Suprapubic skin (tissue), 4 donors: ENCODE results near the gene GIMAP1. TPM values are rescaled to one million over a fixed set of nuclear protein-coding genes. Genes with fewer than 3 reads are reported as not detected.

ENCODE experiments used
- DNase-seq, 2 donors: peaks; one replicate each; pipeline ENCODE4 v3.0.0-alpha.2; 2019; ENCODE audit warnings: low spot score in 2 of 2
- H3K27ac ChIP-seq: fragments of 200-600 bp; sonication (generic); one replicate; pipeline ENCODE4 v1.5.1; 2019
- H3K27me3 ChIP-seq: fragments of 200-600 bp; sonication (generic); one replicate; pipeline ENCODE4 v1.5.1; 2019
- H3K36me3 ChIP-seq: fragments of 200-600 bp; sonication (generic); one replicate; pipeline ENCODE4 v1.5.1; 2019
- H3K4me1 ChIP-seq: fragments of 200-600 bp; sonication (generic); one replicate; pipeline ENCODE4 v1.5.1; 2019
- H3K4me3 ChIP-seq: fragments of 200-600 bp; sonication (generic); one replicate; pipeline ENCODE4 v1.5.1; 2019; ENCODE audit warnings: mild to moderate bottlenecking
- H3K9me3 ChIP-seq: fragments of 200-600 bp; sonication (generic); one replicate; pipeline ENCODE4 v1.5.1; 2019
- CTCF ChIP-seq, 2 donors: fragments of 200-600 bp in 1 of 2; fragments of 450-650 bp in 1 of 2; sonication (generic) in 1 of 2; IDR thresholded peaks; one replicate each; pipeline ENCODE4 v1.5.1; 2016 to 2019; ENCODE audit warnings: antibody characterized with exemption in 2 of 2, mild to moderate bottlenecking in 1 of 2, moderate library complexity in 1 of 2
- EP300 ChIP-seq: sonication (generic); formaldehyde crosslinking; IDR thresholded peaks from one replicate; pipeline ENCODE4 v1.6.1; 2017; ENCODE audit warnings: antibody characterized with exemption
- POLR2A ChIP-seq, 2 donors: fragments of 450-650 bp; IDR thresholded peaks; one replicate each; pipeline ENCODE4 v1.6.1; 2017; ENCODE audit warnings: antibody characterized with exemption in 2 of 2, mild to moderate bottlenecking in 2 of 2, moderate library complexity in 2 of 2
- POLR2AphosphoS5 ChIP-seq, 3 donors: sonication (generic); formaldehyde crosslinking; IDR thresholded peaks; one replicate each; pipeline ENCODE4 v1.6.1; 2017; ENCODE audit warnings: antibody characterized with exemption in 3 of 3
- WGBS: methylation state at CpG from one replicate; pipeline ENCODE4 v1.1.5; 2018; 5-methylcytosine and 5-hydroxymethylcytosine counted together
- total RNA-seq, 4 donors: library from RNA; depleted of rRNA; stranded (reverse); fragments of >200 nt; gene quantifications; one replicate each; pipeline ENCODE4 v1.1.0, GENCODE V29; 2016

GIMAP1 gene
- total RNA-seq, 4 donors from 2014 or later = 0.38 to 3.9 (median 2.2) TPM

- Histone ChIP-seq H3K9me3 (no peaks in the 10 kb centered on the region), H3K4me3 (no peak overlapping the region), H3K27ac (no peak overlapping the region), H3K36me3 (no peaks in the 10 kb centered on the region), H3K27me3 (no peaks in the 10 kb centered on the region), H3K4me1 (peaks cover 5% of the 10 kb centered on the region)
- 89% methylated on average over 5 of the region's 5 CpGs for WGBS
- no peak for DNase-seq
- TF ChIP-seq CTCF (IDR thresholded peaks at IDR 0.05) (no peak), POLR2AphosphoS5 (IDR thresholded peaks at IDR 0.05) (no peak), EP300 (no peak), POLR2A (IDR thresholded peaks at IDR 0.05) (no peak)
These were observed 17.2 kb downstream of the GIMAP1 start for GRCh38 chr7:150733482-150734095.

DNA sequence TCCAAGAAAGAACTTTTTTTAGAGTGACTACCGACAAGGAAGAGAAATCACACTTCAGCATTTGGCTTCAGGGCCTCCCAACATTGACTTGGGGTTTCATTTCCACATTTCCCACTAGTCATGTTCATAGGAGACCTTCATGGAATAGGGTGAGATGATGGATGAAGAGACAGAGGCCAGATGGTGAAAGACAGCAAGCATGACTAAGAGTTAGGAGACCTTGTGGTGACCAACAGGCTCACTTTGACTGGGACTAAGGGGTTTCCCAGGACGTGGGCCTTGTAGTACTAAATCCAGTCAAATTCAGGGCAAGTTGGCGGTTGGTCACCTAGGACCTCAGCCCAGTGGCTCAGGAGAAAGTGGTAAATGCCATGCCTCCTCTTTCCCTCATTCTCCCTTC, 17.8 kb downstream of the GIMAP1 start:
- H3K36me3 ChIP-seq = no peaks in the 10 kb centered on the region
- no peak overlapping the region for H3K4me3 ChIP-seq
- TF ChIP-seq POLR2AphosphoS5 (IDR thresholded peaks at IDR 0.05) = no peak
- no peak for TF ChIP-seq POLR2A (IDR thresholded peaks at IDR 0.05)
- TF ChIP-seq EP300 = no peak
- TF ChIP-seq CTCF (IDR thresholded peaks at IDR 0.05) = no peak
- DNase-seq = no peak
- H3K4me1 ChIP-seq = peaks cover 5% of the 10 kb centered on the region
- no peaks in the 10 kb centered on the region for H3K9me3 ChIP-seq
- H3K27me3 ChIP-seq = no peaks in the 10 kb centered on the region
- no peak overlapping the region for H3K27ac ChIP-seq
- WGBS = 78% methylated on average over 3 of the region's 3 CpGs

GRCh38 chr7:150735596-150736358, 19.4 kb downstream of the GIMAP1 start:
- no peak for TF ChIP-seq POLR2AphosphoS5 (IDR thresholded peaks at IDR 0.05)
- Histone ChIP-seq H3K4me3 (no peak overlapping the region), H3K4me1 (peaks cover 5% of the 10 kb centered on the region), H3K27ac (no peak overlapping the region), H3K9me3 (no peaks in the 10 kb centered on the region), H3K36me3 (no peaks in the 10 kb centered on the region), H3K27me3 (no peaks in the 10 kb centered on the region)
- 56% methylated on average over 3 of the region's 3 CpGs for WGBS
- DNase-seq = no peak

DNA sequence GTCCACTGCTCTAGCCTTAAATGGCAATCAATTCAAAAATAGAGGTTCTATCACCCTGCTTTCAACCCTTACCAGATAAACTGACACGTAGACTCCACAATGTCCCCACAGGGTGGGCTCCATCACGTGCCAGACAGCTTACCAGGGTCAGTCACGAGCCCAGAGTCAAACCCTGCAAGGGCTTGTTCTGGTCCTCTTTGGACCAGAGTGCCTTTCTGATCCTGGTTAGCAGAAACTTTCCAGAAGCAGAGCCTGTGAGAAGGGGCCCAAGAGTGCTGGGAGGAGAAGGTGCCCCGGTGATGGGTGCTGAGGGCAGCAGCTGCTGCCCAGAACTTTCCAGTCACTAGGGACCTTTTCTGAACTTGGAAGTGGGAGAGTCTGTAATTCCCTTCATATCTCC, 20.5 kb downstream of the GIMAP1 start:
- no peaks in the 10 kb centered on the region for H3K9me3 ChIP-seq
- H3K27ac ChIP-seq = peak overlapping the region; percentile 53
- peak overlapping the region; percentile 48 for H3K4me3 ChIP-seq

DNA sequence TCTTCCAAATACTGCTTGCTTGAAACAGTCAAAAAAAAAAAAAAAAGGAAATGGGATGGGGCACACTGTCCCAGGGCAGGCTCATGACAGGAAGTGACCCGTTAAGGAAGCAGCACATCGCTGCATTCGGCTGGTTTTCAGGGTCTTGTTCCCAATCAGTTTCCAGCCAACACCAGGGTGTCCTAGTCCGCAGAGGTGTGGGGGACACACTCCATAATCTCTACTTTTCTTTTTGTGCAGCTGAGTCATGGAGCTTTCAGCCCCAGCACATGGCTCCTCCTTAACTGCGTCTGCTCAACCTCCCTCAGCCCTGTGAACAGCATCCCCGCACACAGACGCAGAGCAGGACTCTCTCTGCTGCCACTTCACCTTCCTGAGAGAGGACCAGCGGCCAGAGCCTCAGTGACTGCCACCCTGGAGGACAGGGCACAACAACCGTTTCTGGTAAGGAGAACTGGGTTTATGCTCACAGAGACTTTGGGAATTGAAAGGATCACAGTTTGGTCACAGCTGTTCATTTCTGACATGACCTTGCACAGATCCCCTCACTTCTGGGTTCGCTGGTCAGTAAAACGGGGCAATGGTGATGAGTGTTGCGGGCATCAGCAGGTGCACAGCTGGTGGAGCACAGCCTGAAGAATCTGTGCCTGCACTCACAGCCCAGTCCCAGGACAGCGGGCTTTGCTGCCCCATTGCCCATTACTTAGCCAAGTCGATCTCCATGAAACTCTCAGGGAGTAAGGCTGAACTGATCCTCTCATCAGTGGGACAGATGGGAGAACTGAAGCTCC, 21.0 kb downstream of the GIMAP1 start, which contains the start of gene GIMAP5:
Gene GIMAP5 (plus strand): TSS at position 154 of the 791 bp plus-strand sequence. CDS start 3,467 bp downstream, outside the sequence.
- Histone ChIP-seq H3K4me1 (peaks cover 5% of the 10 kb centered on the region), H3K9me3 (no peaks in the 10 kb centered on the region), H3K4me3 (peak within 1 kb of the TSS; percentile 48), H3K27ac (peak within 1 kb of the TSS; percentile 68), H3K27me3 (no peaks in the 10 kb centered on the region), H3K36me3 (no peaks in the 10 kb centered on the region)
- no peak for DNase-seq
- 59% methylated on average over 11 of the region's 14 CpGs for WGBS
- TF ChIP-seq CTCF (IDR thresholded peaks at IDR 0.05) = no peak
- peak in 1 of 3 donors; percentile 29 for TF ChIP-seq POLR2AphosphoS5 (IDR thresholded peaks at IDR 0.05)
- no peak for TF ChIP-seq POLR2A (IDR thresholded peaks at IDR 0.05)
- TF ChIP-seq EP300 = no peak

More for the DNA sequence above, 20.5 kb downstream of the GIMAP1 start:
- Histone ChIP-seq H3K36me3 (no peaks in the 10 kb centered on the region), H3K4me1 (peaks cover 5% of the 10 kb centered on the region), H3K27me3 (no peaks in the 10 kb centered on the region)
- 58% methylated on average over 4 of the region's 4 CpGs for WGBS
- TF ChIP-seq POLR2AphosphoS5 (IDR thresholded peaks at IDR 0.05) (no peak), POLR2A (IDR thresholded peaks at IDR 0.05) (no peak), EP300 (no peak), CTCF (IDR thresholded peaks at IDR 0.05) (no peak)
- DNase-seq = no peak
